HUDEP-2 (cell line): ENCODE results near the gene ZNF346.

Experiments
- DNase-seq, 76 experiments: peaks; one replicate each; lab custom pipeline; 2025; ENCODE audit not compliant: unreplicated experiment in 76 of 76; lab: John Stamatoyannopoulos, UW

Gene ZNF346

DNA sequence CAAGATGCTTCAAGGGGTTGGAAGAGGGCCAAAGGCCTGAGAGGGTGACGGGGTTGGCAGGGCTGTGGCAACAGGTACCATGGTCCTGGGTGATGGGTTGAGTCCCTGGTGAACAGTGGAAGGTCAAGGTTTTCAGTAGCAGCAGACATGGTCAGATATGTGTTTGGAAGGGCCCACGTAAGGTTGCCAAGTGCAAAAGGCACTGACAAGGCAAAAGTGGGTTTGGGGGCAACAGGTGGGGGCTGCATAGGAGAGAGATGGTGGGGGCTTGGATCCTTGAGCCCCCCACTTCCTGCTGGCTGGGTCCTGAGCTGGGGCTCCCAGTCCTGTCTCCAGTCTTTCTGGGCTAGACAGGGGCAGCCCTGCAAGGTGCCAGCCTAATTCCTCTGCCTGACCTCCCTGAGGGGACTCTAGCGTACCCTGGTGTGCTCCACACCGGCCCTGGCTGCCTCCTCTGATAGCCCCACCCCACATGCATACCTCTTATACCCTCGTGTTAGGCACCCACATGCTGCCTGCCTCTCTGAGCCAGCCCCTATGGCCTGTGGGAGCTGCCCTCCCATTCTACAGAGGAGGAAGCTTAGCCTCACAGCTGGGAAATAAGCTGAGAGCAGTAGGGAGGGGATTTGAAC is 90.2 kb downstream of the ZNF346 start:
- DNase-seq, result no peak

DNA sequence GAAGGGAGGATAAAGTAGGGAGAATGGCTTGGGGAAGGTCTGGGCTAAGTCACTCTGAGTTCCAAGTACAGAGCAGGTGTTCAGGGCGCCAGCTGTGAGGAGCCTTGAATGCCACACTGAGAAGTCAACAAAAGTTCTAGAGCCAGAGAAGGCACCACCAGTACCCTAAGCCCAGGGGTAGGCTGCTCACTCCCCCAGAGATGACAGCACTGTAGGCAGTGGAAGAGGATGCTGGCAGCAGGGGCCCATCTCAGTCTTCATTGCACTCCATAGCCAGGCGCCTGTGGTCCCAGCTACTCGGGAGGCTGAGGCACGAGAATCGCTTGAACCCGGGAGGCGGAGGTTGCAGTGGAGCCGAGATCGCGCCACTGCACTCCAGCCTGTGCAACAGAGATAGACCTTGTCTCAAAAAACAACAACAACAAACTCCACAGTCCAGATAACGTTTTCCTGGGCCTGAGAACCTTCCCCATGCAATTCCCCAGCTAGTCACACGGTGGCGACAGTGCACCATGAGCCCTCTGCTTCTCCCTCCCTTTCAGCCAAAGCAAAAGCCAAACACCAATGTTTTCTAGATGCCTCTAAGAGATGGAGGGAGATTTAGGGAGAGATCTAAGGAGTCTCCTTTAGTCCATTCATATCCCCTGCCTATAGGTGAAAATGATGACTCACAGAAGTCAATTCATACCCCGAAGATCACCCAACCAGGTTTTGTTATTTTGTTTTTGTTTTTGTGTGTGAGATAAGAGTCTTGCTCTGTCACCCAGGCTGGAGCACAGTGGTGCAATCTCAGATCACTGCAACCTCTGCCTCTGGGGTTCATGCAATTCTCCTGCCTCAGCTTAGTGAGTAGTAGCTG is 91.3 kb downstream of the ZNF346 start:
- DNase-seq, result peak in 72 of 76 experiments; percentile 11 to 87 (median 64)

DNA sequence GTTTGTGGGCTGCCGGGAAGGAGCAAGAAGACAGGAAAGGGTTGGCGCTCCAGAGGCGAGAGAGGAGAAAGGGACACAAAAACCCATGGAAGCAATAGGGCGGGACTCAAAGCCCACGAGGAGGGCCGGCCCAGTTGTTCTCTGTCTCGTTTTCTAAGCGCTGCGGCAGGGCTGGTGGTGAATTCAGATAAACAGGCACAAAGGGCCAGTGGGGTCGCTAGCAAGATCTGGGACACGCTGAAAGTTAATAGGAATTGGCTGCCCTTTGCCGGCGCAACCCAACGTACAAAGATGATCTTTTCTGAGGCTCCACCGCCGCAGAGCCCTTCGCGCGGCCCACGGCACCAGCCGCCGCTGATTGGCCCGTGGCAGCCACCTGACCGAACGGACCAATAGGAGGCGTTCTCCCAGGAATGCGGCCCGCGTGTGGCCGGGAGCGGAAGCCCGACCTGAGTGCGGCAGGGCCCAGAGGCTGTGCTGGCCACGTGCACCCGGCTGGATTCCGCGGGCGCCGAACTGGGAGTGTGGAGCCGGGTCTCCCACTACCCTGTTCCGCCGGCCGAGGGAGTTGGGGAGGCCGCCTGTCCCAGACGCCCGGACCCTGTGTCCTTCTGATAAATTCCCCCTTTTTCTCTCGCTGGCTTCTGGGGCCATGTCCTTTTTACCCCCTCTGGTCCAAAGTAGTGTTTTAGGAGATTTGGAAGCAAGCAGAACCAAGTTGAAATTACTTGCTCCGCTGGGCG is 94.3 kb downstream of the ZNF346 start:
- peak in 3 of 76 experiments; percentile 6 to 53 (median 19) for DNase-seq

DNA sequence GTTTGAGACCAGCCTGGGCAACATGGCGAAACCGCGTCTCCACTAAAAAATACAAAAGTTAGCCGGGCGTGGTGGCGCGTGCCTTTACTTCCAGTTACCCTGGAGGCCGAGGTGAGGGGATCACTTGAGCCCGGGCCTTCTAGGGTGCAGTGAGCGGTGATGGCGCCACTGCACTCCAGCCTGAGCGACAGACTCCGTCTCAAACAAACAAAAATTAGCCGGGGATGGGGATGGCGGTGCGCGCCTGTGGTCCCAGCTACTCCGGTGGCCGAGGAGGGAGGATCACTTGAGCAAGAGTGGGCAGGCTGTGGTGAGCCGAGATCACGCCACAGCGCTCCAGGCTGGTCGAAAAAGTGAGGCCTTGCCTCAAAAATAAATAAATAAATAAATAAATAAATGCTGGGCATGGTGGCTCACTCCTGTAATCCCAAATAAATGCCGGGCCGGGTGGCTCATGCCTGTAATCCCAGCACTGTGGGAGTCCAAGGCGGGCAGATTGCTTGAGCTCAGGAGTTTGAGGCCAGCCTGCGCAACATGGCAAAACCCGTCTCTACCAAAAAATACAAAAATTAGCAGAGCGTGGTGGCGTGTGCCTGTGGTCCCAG is 95.0 kb downstream of the ZNF346 start:
- DNase-seq, result no peak

DNA sequence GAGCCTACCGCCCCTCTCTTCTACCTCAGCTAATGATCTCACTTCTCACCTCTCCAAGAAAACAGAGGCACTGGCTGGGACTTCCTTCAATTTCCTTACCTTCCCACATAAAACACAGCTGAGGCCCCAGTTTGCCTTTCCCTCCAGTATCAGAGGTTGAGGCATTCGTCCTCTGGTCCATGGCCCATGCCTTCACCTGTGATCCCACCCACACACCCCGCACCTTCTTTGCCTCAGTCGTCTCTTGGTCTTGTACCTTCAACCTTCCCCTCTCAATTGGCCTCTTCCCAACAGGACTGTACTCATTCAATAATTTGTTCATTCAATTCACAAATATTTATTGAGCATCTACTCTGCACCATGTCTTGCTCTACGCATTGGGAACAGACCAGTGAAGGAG is 100.1 kb downstream of the ZNF346 start:
- DNase-seq, result no peak

DNA sequence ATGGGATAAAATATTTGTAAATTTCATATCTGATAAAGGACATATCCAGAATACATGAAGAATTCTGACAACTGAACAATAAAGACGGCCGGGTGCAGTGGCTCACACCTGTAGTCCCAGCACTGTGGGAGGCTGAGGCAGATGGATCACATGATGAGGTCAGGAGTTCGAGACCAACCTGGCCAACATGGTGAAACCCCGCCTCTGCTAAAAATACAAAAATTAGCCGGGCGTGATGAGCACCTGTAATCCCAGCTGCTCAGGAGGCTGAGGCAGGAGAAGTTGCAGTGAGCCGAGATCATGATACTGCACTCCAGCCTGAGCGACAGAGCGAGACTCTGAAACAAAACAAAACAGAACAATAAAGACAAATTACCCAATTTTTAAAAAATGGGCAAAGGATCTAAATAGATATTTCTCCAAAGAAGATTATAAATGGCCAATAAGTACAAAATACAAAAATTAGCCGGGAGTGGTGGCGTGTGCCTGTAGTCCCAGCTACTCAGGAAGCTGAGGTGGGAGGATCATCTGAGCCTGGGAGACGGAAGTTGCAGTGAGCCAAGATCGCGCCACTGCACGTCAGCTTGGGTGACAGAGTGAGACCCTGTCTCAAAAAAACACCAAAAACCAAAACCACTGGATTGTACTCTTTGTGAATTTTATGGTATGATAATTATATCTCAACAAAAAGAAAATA is 101.4 kb downstream of the ZNF346 start:
- DNase-seq, result no peak

DNA sequence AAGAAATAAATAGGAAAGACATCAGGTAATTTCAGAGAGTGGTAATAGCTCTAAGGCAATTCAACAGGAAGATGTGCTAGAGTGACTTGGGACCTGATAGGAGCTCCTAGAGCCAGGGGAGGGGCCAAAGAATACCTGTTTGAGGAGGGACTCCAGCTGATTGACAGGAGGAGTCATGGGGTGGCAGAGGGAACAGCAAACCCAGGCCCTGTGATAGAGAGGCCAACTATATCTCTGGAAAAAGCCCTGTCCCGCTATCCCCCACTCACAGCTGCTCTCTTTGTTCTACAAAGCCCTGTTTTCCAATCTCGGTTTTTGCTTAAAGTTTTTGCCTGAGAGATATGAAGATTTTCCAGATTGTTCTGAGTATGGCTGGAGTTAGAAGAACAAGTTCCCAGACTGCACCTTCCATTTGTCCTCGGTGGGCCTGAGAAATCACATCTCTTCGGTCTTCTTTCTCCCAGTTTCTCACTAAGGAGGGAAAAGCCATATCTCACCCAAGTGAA is 102.0 kb downstream of the ZNF346 start:
- no peak for DNase-seq

DNA sequence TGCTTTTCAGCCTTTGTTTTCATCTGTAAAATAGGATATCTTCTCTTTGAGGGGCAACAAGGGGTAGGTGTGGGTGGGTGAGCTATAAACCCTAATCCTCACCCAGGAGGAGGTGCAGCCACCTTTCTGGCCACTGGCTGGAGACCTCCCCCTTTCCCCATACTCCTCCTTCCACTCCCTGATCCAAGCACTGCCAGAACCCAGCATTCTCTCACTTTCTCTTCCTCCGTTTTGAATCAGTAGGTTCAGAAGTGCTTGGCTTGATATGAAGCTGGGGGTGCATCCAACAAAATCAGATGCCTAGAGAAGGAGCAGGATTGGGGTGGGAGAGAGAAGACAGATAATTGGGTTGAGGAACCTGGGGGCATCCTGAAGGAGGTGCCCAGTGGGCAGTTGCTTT is 104.3 kb downstream of the ZNF346 start:
- DNase-seq, result no peak

DNA sequence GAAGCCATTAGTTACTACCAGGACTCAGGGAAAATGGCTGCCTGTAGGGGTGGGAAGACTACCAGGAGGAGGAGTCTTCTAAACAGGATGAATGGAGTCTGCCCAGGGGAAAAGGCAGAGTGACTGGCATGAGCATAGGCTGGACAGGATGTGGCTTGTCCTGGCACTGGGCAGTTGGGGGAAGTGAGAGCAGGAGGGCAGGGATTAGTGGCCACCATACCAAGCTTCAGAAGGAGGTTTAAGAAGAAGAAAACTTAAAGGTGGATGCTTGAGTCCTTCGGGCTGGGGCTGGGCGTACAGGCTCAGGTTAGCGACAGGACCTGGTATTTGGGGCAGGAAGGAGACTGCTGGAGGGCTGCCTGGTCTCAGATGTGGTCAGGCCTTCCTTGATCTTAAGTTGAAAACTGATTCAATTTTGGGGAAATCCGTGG is 106.1 kb downstream of the ZNF346 start:
- DNase-seq, result no peak

DNA sequence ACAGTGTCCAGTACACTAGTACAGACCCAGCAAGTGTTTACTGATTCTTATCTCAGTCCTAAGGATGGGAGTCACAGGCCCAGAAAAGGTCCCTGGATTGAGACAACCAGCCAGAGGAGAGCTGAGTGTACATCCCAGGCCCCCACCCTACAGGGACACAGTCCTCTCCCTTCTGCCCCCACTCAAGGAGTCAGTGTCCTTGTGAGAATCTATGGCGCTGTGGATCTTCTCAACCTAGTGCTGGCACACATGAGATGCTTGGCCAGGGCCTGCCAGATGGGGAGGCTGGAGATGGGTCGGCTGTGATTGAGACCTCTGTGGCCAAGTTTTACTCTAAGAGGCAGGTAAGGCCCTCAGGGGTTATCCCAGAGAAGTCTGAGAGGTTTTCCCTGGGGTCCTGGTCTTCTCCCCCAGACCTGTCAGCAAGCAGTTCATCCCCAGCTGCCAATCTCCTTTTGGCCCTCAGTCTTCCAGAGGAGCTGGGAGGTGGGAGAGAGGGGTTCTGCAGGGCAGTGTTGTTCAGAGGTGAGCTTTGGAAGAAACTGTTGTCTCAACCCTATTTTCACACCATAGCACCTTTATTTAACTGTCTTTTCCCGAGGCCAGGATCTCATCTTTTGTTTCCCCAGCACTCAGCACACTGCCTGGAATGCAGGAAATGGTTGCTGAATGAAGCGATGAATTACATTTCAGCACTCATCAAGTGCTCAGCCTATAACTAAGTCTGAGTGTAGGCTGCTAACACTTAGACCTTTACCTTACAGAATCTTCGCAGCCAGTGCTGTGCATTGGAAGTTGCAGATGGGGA is 107.9 kb downstream of the ZNF346 start:
- DNase-seq, result no peak
